Activated naive CD4-positive, alpha-beta T cell treated with anti-CD3 and anti-CD28 coated beads for 36 hours (primary cell): Measurements from ENCODE around the gene ACSM5. TPM values are rescaled to one million over a fixed set of nuclear protein-coding genes. Genes with fewer than 3 reads are reported as not detected.
"Not testable (repeated sequence)": the region's sequence is repeated elsewhere in the genome, so short reads cannot be mapped to it uniquely, and the experiment has no call there.

ENCODE experiments used
- CTCF ChIA-PET: fragments of 350-600 bp; sonication (Branson Sonifier 250); formaldehyde crosslinking; loops from one replicate; lab custom pipeline; 2021; ENCODE audit warnings: antibody characterized with exemption; lab: Charles Lee
- DNase-seq: peaks from one replicate; pipeline ENCODE4 v3.0.0-alpha.2; 2020
- H3K27ac Mint-ChIP-seq: one replicate; pipeline ENCODE4 v1.8.0; 2021; ENCODE audit warnings: mild to moderate bottlenecking, mixed read lengths
- H3K27me3 Mint-ChIP-seq: one replicate; pipeline ENCODE4 v1.8.0; 2021; ENCODE audit warnings: low read depth, mixed read lengths
- H3K36me3 Mint-ChIP-seq: one replicate; pipeline ENCODE4 v1.8.0; 2021; ENCODE audit warnings: low read depth, mixed read lengths
- H3K4me1 Mint-ChIP-seq: one replicate; pipeline ENCODE4 v1.8.0; 2021; ENCODE audit warnings: low read depth, mixed read lengths
- H3K4me3 Mint-ChIP-seq: one replicate; pipeline ENCODE4 v1.8.0; 2021; ENCODE audit warnings: mild to moderate bottlenecking, moderate library complexity, mixed read lengths
- H3K9me3 Mint-ChIP-seq: one replicate; pipeline ENCODE4 v1.8.0; 2021; ENCODE audit warnings: mixed read lengths
- intact Hi-C: fragments of 100-400 bp; cut with micrococcal nuclease; formaldehyde crosslinking; loops from one replicate; pipeline ENCODE4 v1.15.1; 2023
- total RNA-seq, 2 experiments: library from RNA; stranded (reverse); gene quantifications; one replicate each; pipeline ENCODE4 v1.2.3, GENCODE V29; 2021

Gene ACSM5
- total RNA-seq, 2 experiments from 2014 or later, result not detected

GRCh38 chr16:20430948-20431347 lies 21.6 kb downstream of the ACSM5 start:
- CTCF ChIA-PET, result no interaction called here
- no peak overlapping the region for H3K27ac Mint-ChIP-seq

DNA sequence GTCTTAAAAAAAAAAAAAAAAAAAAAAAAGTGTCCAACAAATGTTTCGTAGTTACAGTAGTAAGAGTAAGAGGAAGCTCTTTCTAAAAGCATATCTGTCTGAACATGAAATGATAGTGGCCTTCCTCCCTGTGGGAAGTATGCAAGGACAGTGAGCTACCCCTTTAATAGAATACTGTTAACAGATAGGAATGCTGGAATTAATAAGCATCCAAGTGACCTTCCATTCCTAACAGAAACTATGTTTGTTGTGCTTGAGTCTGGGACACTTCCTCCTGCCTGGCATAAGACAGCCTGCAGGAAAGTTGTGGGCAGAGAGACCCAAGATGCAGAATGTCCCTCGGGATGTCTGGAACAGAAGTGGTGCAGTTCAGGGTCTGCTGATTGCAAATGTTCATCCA lies 29.6 kb downstream of the ACSM5 start:
- CTCF ChIA-PET, H3K4me3 Mint-ChIP-seq, H3K4me1 Mint-ChIP-seq, H3K27me3 Mint-ChIP-seq, DNase-seq, H3K9me3 Mint-ChIP-seq, intact Hi-C loops, H3K36me3 Mint-ChIP-seq, H3K27ac Mint-ChIP-seq: not testable (repeated sequence)

More at GRCh38 chr16:20430948-20431347, 21.6 kb downstream of the ACSM5 start:
- Mint-ChIP-seq H3K36me3 (no peaks in the 10 kb centered on the region), H3K4me3 (no peak overlapping the region), H3K27me3 (peaks cover 3% of the 10 kb centered on the region), H3K4me1 (no peaks in the 10 kb centered on the region), H3K9me3 (no peaks in the 10 kb centered on the region)
- DNase-seq, result no peak
- intact Hi-C loops, result no loop called here

GRCh38 chr16:20439820-20440231 lies 30.5 kb downstream of the ACSM5 start:
- H3K4me3 Mint-ChIP-seq, H3K36me3 Mint-ChIP-seq, H3K9me3 Mint-ChIP-seq, DNase-seq, intact Hi-C loops, CTCF ChIA-PET, H3K4me1 Mint-ChIP-seq, H3K27ac Mint-ChIP-seq, H3K27me3 Mint-ChIP-seq: not testable (repeated sequence)

DNA sequence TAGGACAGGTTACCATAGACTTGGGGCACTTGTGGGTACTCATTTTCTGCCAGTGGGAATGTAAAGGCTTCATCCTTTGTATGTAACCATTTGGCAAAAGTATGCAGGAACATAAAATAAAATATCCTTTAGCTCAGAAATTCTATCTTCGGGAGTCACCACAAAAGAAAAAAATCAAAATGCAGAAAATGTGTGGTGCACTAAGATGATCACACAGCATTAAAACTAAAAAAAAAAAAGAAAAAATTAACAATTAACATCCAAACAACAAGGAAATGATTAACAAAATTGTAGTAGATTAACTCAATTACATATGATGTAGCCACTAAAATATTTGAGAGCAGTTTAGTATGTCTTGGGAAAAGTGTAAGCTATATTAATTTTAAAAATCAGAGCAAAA lies 31.4 kb downstream of the ACSM5 start:
- DNase-seq, H3K9me3 Mint-ChIP-seq, H3K27ac Mint-ChIP-seq, H3K4me3 Mint-ChIP-seq, H3K36me3 Mint-ChIP-seq, H3K4me1 Mint-ChIP-seq, H3K27me3 Mint-ChIP-seq, intact Hi-C loops, CTCF ChIA-PET: not testable (repeated sequence)

GRCh38 chr16:20441191-20441590 lies 31.9 kb downstream of the ACSM5 start:
- intact Hi-C loops, result no loop called here
- H3K4me1 Mint-ChIP-seq, result no peaks in the 10 kb centered on the region
- no peaks in the 10 kb centered on the region for H3K36me3 Mint-ChIP-seq
- no peak overlapping the region for H3K27ac Mint-ChIP-seq
- CTCF ChIA-PET, result no interaction called here
- no peak for DNase-seq
- no peak overlapping the region for H3K4me3 Mint-ChIP-seq
- no peaks in the 10 kb centered on the region for H3K9me3 Mint-ChIP-seq
- peaks cover 2% of the 10 kb centered on the region for H3K27me3 Mint-ChIP-seq

GRCh38 chr16:20441859-20442258 lies 32.5 kb downstream of the ACSM5 start:
- intact Hi-C loops, H3K27me3 Mint-ChIP-seq: not testable (repeated sequence)

DNA sequence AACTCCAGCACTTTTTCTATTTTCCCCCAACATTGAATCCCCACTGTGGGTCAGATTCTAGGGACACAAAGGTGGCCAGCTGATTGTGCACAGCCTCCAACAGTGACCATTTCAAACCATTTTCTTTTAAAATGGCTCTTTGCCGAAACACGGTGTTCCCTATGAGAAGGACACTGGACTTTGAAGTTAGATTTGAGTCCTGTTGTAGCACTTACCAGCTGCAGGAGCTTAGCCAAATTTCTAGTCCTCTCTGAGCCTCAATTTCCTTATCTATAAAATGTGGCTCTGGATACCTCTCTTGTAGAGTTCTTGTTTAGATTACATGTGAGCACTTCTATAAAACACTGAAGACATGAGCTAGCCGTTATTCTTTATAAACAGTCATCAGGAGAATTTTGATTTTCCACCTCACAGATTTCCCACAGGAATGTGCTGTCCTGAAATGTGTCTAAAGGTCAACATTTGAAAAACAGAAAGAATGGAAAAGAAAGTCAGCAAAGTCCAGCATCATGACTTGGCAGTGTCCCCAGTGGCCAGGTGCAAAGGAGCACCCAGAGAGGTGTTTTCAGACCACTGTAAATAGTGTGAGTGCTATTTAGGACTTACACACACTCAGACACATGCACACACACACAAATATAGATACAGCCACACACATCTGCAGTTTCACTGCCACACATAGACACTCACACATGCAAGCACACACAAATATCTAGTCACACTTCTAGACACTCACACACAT lies 37.5 kb downstream of the ACSM5 start:
- H3K4me3 Mint-ChIP-seq, H3K27me3 Mint-ChIP-seq, CTCF ChIA-PET, H3K27ac Mint-ChIP-seq, DNase-seq, H3K4me1 Mint-ChIP-seq, intact Hi-C loops, H3K9me3 Mint-ChIP-seq, H3K36me3 Mint-ChIP-seq: not testable (repeated sequence)

More at GRCh38 chr16:20441859-20442258, 32.5 kb downstream of the ACSM5 start:
- DNase-seq, CTCF ChIA-PET, H3K27ac Mint-ChIP-seq, H3K4me1 Mint-ChIP-seq, H3K4me3 Mint-ChIP-seq, H3K36me3 Mint-ChIP-seq, H3K9me3 Mint-ChIP-seq: not testable (repeated sequence)

GRCh38 chr16:20451364-20451763 lies 42.0 kb downstream of the ACSM5 start, which contains the start of gene ACSM2A:
Gene ACSM2A, plus strand, starts transcription at chr16:20451521. Its CDS starts 8,594 bp downstream, at chr16:20460115.
- CTCF ChIA-PET, H3K27ac Mint-ChIP-seq, DNase-seq, H3K9me3 Mint-ChIP-seq, H3K4me1 Mint-ChIP-seq, H3K36me3 Mint-ChIP-seq, intact Hi-C loops, H3K27me3 Mint-ChIP-seq, H3K4me3 Mint-ChIP-seq: not testable (repeated sequence)

GRCh38 chr16:20453633-20454032 lies 44.3 kb downstream of the ACSM5 start:
- H3K9me3 Mint-ChIP-seq, H3K36me3 Mint-ChIP-seq, H3K27ac Mint-ChIP-seq, intact Hi-C loops, H3K4me3 Mint-ChIP-seq, DNase-seq, CTCF ChIA-PET, H3K27me3 Mint-ChIP-seq, H3K4me1 Mint-ChIP-seq: not testable (repeated sequence)

DNA sequence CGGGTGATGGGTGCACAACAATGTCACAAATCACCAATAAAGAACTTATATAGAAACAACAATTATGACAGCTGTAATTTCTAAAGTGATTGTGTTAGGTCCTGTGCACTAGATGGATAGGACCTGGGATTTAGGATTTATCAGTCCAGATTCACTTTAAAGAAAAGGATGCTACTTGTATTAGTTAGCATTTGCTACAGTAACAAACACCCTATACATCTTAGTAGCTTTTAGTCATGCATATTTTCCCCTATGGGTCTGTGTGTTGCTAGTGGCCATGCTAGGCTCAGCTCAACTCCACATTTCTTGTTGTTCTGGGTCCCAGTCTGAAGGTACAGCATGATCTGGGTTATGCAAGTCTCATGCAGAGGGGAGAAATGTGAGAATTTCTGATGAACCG lies 49.9 kb downstream of the ACSM5 start:
- CTCF ChIA-PET, H3K4me3 Mint-ChIP-seq, H3K9me3 Mint-ChIP-seq, H3K27ac Mint-ChIP-seq, H3K4me1 Mint-ChIP-seq, intact Hi-C loops, H3K27me3 Mint-ChIP-seq, DNase-seq, H3K36me3 Mint-ChIP-seq: not testable (repeated sequence)

- CTCF ChIA-PET, H3K27ac Mint-ChIP-seq: not testable (repeated sequence)
Observed at GRCh38 chr16:20460313-20460712, 51.0 kb downstream of the ACSM5 start.

DNA sequence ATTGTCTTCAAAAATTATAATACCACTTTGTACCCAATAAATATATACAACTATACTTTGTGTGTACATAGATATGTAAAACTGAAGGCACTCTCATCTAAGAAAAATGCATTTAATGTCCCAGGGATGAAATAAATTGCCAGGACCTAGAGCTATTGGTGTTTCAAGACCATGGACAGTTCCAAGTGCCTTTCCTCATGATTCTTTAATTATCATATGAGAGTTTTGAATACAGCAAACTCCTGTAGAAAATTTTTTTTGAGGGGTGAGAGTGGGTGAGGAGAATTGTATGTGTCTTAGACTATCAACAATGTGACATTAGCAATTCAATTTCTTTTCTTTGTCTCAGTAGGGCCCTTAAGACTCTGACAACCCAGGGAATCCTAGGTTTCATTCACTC lies 59.6 kb downstream of the ACSM5 start:
- H3K36me3 Mint-ChIP-seq, H3K4me3 Mint-ChIP-seq, H3K27me3 Mint-ChIP-seq, intact Hi-C loops, H3K27ac Mint-ChIP-seq, CTCF ChIA-PET, DNase-seq, H3K4me1 Mint-ChIP-seq: not testable (repeated sequence)
- H3K9me3 Mint-ChIP-seq, result peaks cover 11% of the 10 kb centered on the region

More at GRCh38 chr16:20460313-20460712, 51.0 kb downstream of the ACSM5 start:
- intact Hi-C loops, DNase-seq, H3K36me3 Mint-ChIP-seq, H3K27me3 Mint-ChIP-seq, H3K4me1 Mint-ChIP-seq, H3K9me3 Mint-ChIP-seq, H3K4me3 Mint-ChIP-seq: not testable (repeated sequence)

- not testable (repeated sequence) for H3K36me3 Mint-ChIP-seq
Observed at GRCh38 chr16:20469930-20470329, 60.6 kb downstream of the ACSM5 start.

More at GRCh38 chr16:20469930-20470329, 60.6 kb downstream of the ACSM5 start:
- CTCF ChIA-PET, result interaction anchor here (0.6 kb wide), 1 partner anchor 816 kb away, joined by 3 read pairs; no protein-coding TSS in a partner anchor
- H3K4me3 Mint-ChIP-seq, DNase-seq, H3K4me1 Mint-ChIP-seq, H3K27me3 Mint-ChIP-seq, intact Hi-C loops, H3K27ac Mint-ChIP-seq, H3K9me3 Mint-ChIP-seq: not testable (repeated sequence)
